Astrocyte (in vitro differentiated cells and primary cell): ENCODE data around the gene CCSER2.

Source experiments
- CTCF ChIP-seq: IDR thresholded peaks from 2 replicates; pipeline ENCODE4 v1.5.1; 2011; ENCODE audit warnings: low read depth, mild to moderate bottlenecking, inconsistent platforms, low read length, moderate library complexity; ENCODE audit not compliant: insufficient read depth
- EZH2 ChIP-seq: IDR thresholded peaks from 2 replicates; pipeline ENCODE4 v1.6.1; 2012; ENCODE audit warnings: mild to moderate bottlenecking, low read length, inconsistent platforms; ENCODE audit not compliant: insufficient read depth

GRCh38 chr10:84416245-84416555 lies 87.8 kb downstream of the CCSER2 start:
- no peak for TF ChIP-seq CTCF
- TF ChIP-seq EZH2: no peak
